Endothelial cell of umbilical vein (primary cell): Measurements from ENCODE around the gene AFG1L. TPM values are rescaled to one million over a fixed set of nuclear protein-coding genes. Genes with fewer than 3 reads are reported as not detected.

Experiments used
- BruUV-seq: library from RNA; stranded (reverse); fragments of 400-500 nt; replicated peaks from 2 replicates; lab custom pipeline; 2021; lab: Mats Ljungman, UMichigan
- CTCF ChIA-PET: fragments of 300-600, 350-600 bp; sonication (Branson Sonifier 250); formaldehyde crosslinking; loops from one replicate; lab custom pipeline; 2021; ENCODE audit warnings: antibody characterized with exemption, inconsistent platforms; lab: Charles Lee
- POLR2A ChIA-PET: fragments of 300-600, 350-600 bp; sonication (Branson Sonifier 250); formaldehyde crosslinking; loops from one replicate; lab custom pipeline; 2021; ENCODE audit warnings: antibody characterized with exemption, inconsistent platforms; lab: Charles Lee
- DNase-seq: peaks from one replicate; pipeline ENCODE4 v3.0.0-alpha.2; 2011; ENCODE audit warnings: low read depth, low spot score
- FAIRE-seq: peaks from 2 replicates; lab custom pipeline; 2011; peaks lifted over from hg19 to GRCh38; lab: Jason Lieb, UNC
- H2AFZ ChIP-seq: 2 replicates; pipeline ENCODE4 v1.6.0; 2012; ENCODE audit warnings: low read depth, low read length, control low read depth, inconsistent platforms
- H3K27ac ChIP-seq: 2 replicates; pipeline ENCODE4 v1.5.1; 2011; ENCODE audit warnings: low read depth, mild to moderate bottlenecking, control low read depth, low read length, moderate library complexity; ENCODE audit not compliant: insufficient read depth
- H3K27me3 ChIP-seq, 2 experiments: 2 replicates each; pipeline versions ENCODE4 v1.6.0 to v1.6.1; 2011; ENCODE audit warnings: low read length in 2 of 2, mixed read lengths in 1 of 2; ENCODE audit not compliant: control insufficient read depth in 2 of 2, insufficient read depth in 2 of 2
- H3K36me3 ChIP-seq, 2 experiments: 2 replicates in 1 of 2; 3 replicates in 1 of 2; pipeline ENCODE4 v1.5.1; 2011; ENCODE audit warnings: low read length in 2 of 2, mild to moderate bottlenecking in 1 of 2, moderate library complexity in 1 of 2; ENCODE audit not compliant: control insufficient read depth in 2 of 2, insufficient read depth in 2 of 2; ENCODE audit errors: extremely low read depth in 1 of 2
- H3K4me1 ChIP-seq: 3 replicates; pipeline ENCODE4 v1.5.1; 2011; ENCODE audit warnings: mild to moderate bottlenecking, low read length; ENCODE audit not compliant: control insufficient read depth, insufficient read depth; ENCODE audit errors: extremely low read depth
- H3K4me2 ChIP-seq: 2 replicates; pipeline ENCODE4 v1.6.1; 2011; ENCODE audit warnings: low read length, control low read depth, mixed read lengths; ENCODE audit not compliant: insufficient read depth
- H3K4me3 ChIP-seq, 3 experiments: fragments of 200-600 bp in 1 of 3; sonication (generic), shearing (Covaris generic) in 1 of 3; replicated peaks in 1 of 3; 2 replicates each; pipeline ENCODE4 v1.5.1; 2011 to 2016; ENCODE audit warnings: control low read depth in 3 of 3, low read length in 3 of 3, mild to moderate bottlenecking in 2 of 3, inconsistent platforms in 1 of 3, low read depth in 1 of 3, moderate library complexity in 1 of 3; ENCODE audit not compliant: insufficient read depth in 1 of 3
- H3K79me2 ChIP-seq: 2 replicates; pipeline ENCODE4 v1.6.0; 2012; ENCODE audit warnings: low read length, inconsistent platforms; ENCODE audit not compliant: control insufficient read depth, insufficient read depth
- H3K9ac ChIP-seq: replicated peaks from 2 replicates; pipeline ENCODE3; 2011; ENCODE audit warnings: low read length, control low read depth; ENCODE audit not compliant: insufficient read depth; ENCODE audit errors: extremely low read depth
- H3K9me1 ChIP-seq: replicated peaks from 3 replicates; pipeline ENCODE4 v1.6.0; 2011; ENCODE audit warnings: mild to moderate bottlenecking, low read length; ENCODE audit not compliant: control insufficient read depth, insufficient read depth; ENCODE audit errors: extremely low read depth
- H3K9me3 ChIP-seq: replicated peaks from 2 replicates; pipeline ENCODE4 v1.5.1; 2012; ENCODE audit warnings: low read length, inconsistent platforms; ENCODE audit not compliant: control insufficient read depth, insufficient read depth
- H4K20me1 ChIP-seq: replicated peaks from 2 replicates; pipeline ENCODE3; 2011; ENCODE audit warnings: mild to moderate bottlenecking, low read length; ENCODE audit not compliant: control insufficient read depth, insufficient read depth; ENCODE audit errors: extremely low read depth
- EZH2 ChIP-seq: IDR thresholded peaks from 2 replicates; pipeline ENCODE4 v1.6.1; 2012; ENCODE audit warnings: borderline replicate concordance, low read depth, mild to moderate bottlenecking, moderate library complexity, low read length, inconsistent platforms; ENCODE audit not compliant: severe bottlenecking
- FOS ChIP-seq: IDR thresholded peaks from 2 replicates; pipeline ENCODE4 v1.6.1; 2011; ENCODE audit warnings: mild to moderate bottlenecking, low read length, moderate library complexity, borderline replicate concordance; ENCODE audit not compliant: insufficient read depth
- GATA2 ChIP-seq: IDR thresholded peaks from 2 replicates; pipeline ENCODE4 v1.7.0; 2011; ENCODE audit warnings: low read depth, mild to moderate bottlenecking, moderate library complexity, mixed read lengths, low read length; ENCODE audit not compliant: insufficient read length, insufficient read depth
- JUN ChIP-seq: IDR thresholded peaks from 2 replicates; pipeline ENCODE4 v1.6.1; 2011; ENCODE audit warnings: borderline replicate concordance, low read depth; ENCODE audit not compliant: insufficient read length, insufficient read depth
- MYC ChIP-seq: IDR thresholded peaks from one replicate; pipeline ENCODE4 v1.6.1; 2011; ENCODE audit warnings: mild to moderate bottlenecking, low read depth, low read length
- POLR2A ChIP-seq: IDR thresholded peaks from 2 replicates; pipeline ENCODE4 v1.6.1; 2012; ENCODE audit warnings: low read depth, mild to moderate bottlenecking, control low read depth, low read length
- POLR2AphosphoS5 ChIP-seq: IDR thresholded peaks from 2 replicates; pipeline ENCODE4 v1.6.1; 2012; ENCODE audit warnings: low read depth, mild to moderate bottlenecking, control low read depth, low read length, moderate library complexity; ENCODE audit not compliant: insufficient read depth
- dilution Hi-C: fragments of 300-500 bp; cut with MboI; formaldehyde crosslinking; loops from one replicate; pipeline ENCODE4 v1.15.0; 2019; ENCODE audit warnings: low sequenced_read_pairs; ENCODE audit not compliant: extremely low pct_ligation_motif_present
- intact Hi-C: fragments of 100-400 bp; cut with micrococcal nuclease; formaldehyde crosslinking; loops from one replicate; pipeline ENCODE4 v1.10.0; 2022
- polyA plus RNA-seq, 4 experiments: library from polyadenylated mRNA; depleted of rRNA in 3 of 4; stranded (reverse) in 3 of 4; unstranded in 1 of 4; fragments of >200 nt; gene quantifications; 2 replicates each; pipeline versions ENCODE4 v1.2.1 to v1.2.3, GENCODE V29; 2011 to 2012; ENCODE audit warnings: missing spikeins in 1 of 4
- total RNA-seq: library from RNA; stranded (reverse); gene quantifications from 2 replicates; pipeline ENCODE4 v1.2.3, GENCODE V29; 2021
- TF ChIP-seq, protein P1 (sequence below): IDR thresholded peaks from 2 replicates; pipeline ENCODE4 v1.6.1; 2011; ENCODE audit not compliant: insufficient read depth, insufficient read length
- TF ChIP-seq, protein P2 (sequence below), 2 donors: IDR thresholded peaks; 1 replicate in 1 of 2; 2 replicates in 1 of 2; pipeline ENCODE4 v1.5.1; 2011; ENCODE audit warnings: low read length in 2 of 2, mild to moderate bottlenecking in 2 of 2, moderate library complexity in 2 of 2, control low read depth in 1 of 2, inconsistent platforms in 1 of 2, low read depth in 1 of 2; ENCODE audit not compliant: insufficient read depth in 1 of 2; ENCODE audit errors: extremely low read depth in 1 of 2

Gene AFG1L
- total and polyA plus RNA-seq, 2 donors (not counting 3 experiments of a cell fraction or from before 2014, with no cell fraction given) = 1.0 to 6.2 TPM

DNA sequence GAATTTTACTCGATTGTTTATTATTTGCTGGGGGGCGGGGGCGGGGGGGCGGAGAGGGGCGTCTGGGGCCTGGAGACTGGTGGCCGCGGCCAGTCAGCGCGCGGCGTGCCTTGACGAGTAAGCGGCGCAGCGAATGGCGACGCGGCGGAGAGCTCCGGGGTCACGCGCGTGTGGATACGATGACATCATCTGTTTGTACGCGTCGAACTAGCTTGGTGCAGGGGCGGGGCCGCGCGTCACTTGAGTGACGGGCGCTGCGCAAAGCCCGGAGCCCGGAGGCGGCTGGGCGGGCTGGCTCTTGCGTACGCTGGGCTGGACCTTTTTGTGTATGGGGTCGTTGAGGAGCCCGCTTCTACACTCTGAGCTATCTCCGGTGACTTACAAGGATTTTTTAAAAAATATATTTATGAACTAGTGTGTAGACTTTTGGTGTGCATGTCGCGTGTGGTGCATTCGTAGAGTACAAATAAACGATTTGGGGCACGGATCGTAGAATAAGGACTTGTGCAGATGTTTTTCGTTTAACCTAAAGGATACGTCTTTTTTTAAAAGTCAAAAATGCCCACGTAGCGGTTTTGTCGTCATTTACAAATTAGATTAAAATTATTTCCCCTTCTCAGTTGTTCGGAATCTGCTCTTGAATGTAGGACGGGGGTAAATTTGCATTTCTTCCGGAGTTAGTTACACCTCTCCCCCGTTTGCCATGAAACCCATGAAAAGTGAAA, 263.7 kb downstream of the AFG1L start:
- intact Hi-C loops = loop anchor here (1.0 to 5.0 kb wide), 8 partner anchors 16 to 824 kb away; partner anchors contain the start of genes CD164 and SESN1
- TF ChIP-seq GATA2 = no peak
- no peak for TF ChIP-seq POLR2A
- TF ChIP-seq JUN = peak; percentile 88
- TF ChIP-seq EZH2 = no peak
- TF ChIP-seq, protein P1, sequence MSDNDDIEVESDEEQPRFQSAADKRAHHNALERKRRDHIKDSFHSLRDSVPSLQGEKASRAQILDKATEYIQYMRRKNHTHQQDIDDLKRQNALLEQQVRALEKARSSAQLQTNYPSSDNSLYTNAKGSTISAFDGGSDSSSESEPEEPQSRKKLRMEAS = peak; percentile 42
- TF ChIP-seq POLR2AphosphoS5 = peak; percentile 69
- TF ChIP-seq, protein P2, sequence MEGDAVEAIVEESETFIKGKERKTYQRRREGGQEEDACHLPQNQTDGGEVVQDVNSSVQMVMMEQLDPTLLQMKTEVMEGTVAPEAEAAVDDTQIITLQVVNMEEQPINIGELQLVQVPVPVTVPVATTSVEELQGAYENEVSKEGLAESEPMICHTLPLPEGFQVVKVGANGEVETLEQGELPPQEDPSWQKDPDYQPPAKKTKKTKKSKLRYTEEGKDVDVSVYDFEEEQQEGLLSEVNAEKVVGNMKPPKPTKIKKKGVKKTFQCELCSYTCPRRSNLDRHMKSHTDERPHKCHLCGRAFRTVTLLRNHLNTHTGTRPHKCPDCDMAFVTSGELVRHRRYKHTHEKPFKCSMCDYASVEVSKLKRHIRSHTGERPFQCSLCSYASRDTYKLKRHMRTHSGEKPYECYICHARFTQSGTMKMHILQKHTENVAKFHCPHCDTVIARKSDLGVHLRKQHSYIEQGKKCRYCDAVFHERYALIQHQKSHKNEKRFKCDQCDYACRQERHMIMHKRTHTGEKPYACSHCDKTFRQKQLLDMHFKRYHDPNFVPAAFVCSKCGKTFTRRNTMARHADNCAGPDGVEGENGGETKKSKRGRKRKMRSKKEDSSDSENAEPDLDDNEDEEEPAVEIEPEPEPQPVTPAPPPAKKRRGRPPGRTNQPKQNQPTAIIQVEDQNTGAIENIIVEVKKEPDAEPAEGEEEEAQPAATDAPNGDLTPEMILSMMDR (IDR thresholded peaks at IDR 0.05; ENCODE audit: extremely low read depth in 1 of 2, insufficient read depth in 1 of 2, low read depth in 1 of 2, low read length in 2 of 2) = no peak
- TF ChIP-seq FOS = peak; percentile 34
- peak; percentile 41 for TF ChIP-seq MYC
- Histone ChIP-seq H3K27me3 (peaks cover 3 to 4% of the 10 kb centered on the region in 2 experiments), H2AFZ (peak overlapping the region; percentile 97), H3K4me2 (peak overlapping the region; percentile 99), H3K36me3 (no peaks in the 10 kb centered on the region), H3K79me2 (peaks cover 2% of the 10 kb centered on the region), H3K4me1 (peaks cover 22% of the 10 kb centered on the region), H3K9me1 (no peaks in the 10 kb centered on the region), H3K4me3 (peak overlapping the region; percentile 89 to 94 (median 92)), H3K9me3 (no peaks in the 10 kb centered on the region), H3K9ac (peak overlapping the region; percentile 89), H4K20me1 (no peaks in the 10 kb centered on the region), H3K27ac (peak overlapping the region; percentile 93)
- BruUV-seq = no TSS peak
- peak; percentile 99 for DNase-seq
- POLR2A ChIA-PET = interaction anchor here (0.6 to 0.8 kb wide), 2 partner anchors 262 to 536 kb away, joined by 3 to 4 read pairs; partner anchors contain the start of gene SESN1
- CTCF ChIA-PET = interaction anchor here (0.5 to 6.9 kb wide), 15 partner anchors 14 to 536 kb away, joined by 3 to 38 read pairs (median 4); partner anchors contain the start of genes ARMC2 and SESN1
- dilution Hi-C loops = no loop called here
- FAIRE-seq = peak; percentile 88
